Measurements from ENCODE around the gene ERBB4.

ERBB4 gene

DNA sequence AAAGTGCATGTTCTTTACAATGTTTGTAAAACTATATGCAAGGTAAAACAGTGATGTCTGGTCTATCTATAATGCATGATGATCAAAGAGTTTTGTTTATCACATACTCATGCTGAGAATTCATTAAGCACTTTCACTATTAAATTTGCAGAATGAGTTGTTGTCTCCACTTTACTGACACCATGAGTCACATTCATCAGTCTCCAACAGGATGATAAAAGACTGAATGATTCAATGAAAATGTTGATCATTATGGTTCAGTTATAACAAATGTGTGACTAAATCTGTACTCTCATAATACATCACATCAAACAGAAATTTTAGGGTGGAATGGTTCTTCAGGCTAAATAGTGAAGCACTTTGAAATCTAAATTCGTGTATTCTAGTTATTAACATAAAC lies 129.0 kb downstream of the ERBB4 start:
- no peaks in the 10 kb centered on the region for H3K36me3 ChIP-seq (ENCODE audit: control insufficient read depth, low read length)
- no peaks in the 10 kb centered on the region for H4K20me1 ChIP-seq (ENCODE audit: control insufficient read depth, insufficient read depth, low read depth, low read length)

DNA sequence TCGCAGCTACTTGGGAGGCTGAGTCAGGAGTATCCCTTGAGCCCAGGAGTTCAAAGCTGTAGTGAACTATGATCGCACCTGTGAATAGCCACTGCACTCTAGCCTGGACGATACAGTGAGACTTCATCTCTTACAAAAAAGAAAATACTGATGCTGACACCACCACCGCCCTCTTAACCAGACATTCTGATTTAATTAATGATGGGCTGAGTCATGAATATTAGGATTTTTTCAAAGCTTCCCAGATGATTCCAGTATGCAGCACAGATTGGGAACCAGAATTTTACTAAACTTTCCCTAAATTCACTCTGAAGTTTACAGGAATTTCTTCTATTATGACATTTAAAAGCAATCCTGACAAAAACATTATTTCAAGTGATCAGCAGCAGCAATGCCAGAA lies 130.1 kb downstream of the ERBB4 start:
- H3K9me2 ChIP-seq (replicated peaks; ENCODE audit: control insufficient read depth, low read length) = no peaks in the 10 kb centered on the region
- H3K27me3 ChIP-seq (ENCODE audit: control insufficient read depth, low read length) = no peaks in the 10 kb centered on the region
- no peaks in the 10 kb centered on the region for H3K9me3 ChIP-seq (ENCODE audit: control insufficient read depth, insufficient read depth, low read length)
- TF ChIP-seq, protein P1, sequence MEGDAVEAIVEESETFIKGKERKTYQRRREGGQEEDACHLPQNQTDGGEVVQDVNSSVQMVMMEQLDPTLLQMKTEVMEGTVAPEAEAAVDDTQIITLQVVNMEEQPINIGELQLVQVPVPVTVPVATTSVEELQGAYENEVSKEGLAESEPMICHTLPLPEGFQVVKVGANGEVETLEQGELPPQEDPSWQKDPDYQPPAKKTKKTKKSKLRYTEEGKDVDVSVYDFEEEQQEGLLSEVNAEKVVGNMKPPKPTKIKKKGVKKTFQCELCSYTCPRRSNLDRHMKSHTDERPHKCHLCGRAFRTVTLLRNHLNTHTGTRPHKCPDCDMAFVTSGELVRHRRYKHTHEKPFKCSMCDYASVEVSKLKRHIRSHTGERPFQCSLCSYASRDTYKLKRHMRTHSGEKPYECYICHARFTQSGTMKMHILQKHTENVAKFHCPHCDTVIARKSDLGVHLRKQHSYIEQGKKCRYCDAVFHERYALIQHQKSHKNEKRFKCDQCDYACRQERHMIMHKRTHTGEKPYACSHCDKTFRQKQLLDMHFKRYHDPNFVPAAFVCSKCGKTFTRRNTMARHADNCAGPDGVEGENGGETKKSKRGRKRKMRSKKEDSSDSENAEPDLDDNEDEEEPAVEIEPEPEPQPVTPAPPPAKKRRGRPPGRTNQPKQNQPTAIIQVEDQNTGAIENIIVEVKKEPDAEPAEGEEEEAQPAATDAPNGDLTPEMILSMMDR (IDR thresholded peaks at IDR 0.05; ENCODE audit: low read depth, low read length, poor library complexity, severe bottlenecking) = no peak
- TF ChIP-seq EZH2phosphoT487 (IDR thresholded peaks at IDR 0.05; ENCODE audit: borderline replicate concordance, low read length) = no peak
- no peaks in the 10 kb centered on the region for H3K36me3 ChIP-seq (ENCODE audit: control insufficient read depth, low read length)
- no peaks in the 10 kb centered on the region for H4K20me1 ChIP-seq (ENCODE audit: control insufficient read depth, insufficient read depth, low read depth, low read length)
- H3K4me3 ChIP-seq (ENCODE audit: low read length) = no peak overlapping the region
- no peak overlapping the region for H3K4me2 ChIP-seq (ENCODE audit: low read length)
- H3K4me1 ChIP-seq (ENCODE audit: control insufficient read depth, low read length) = no peaks in the 10 kb centered on the region
- no peaks in the 10 kb centered on the region for H3K79me2 ChIP-seq (ENCODE audit: control insufficient read depth, low read length)
- no peaks in the 10 kb centered on the region for H3F3A ChIP-seq (ENCODE audit: control insufficient read depth, insufficient read depth)
- H3K27ac ChIP-seq (ENCODE audit: low read depth, low read length) = no peak overlapping the region

More for the DNA sequence above, 129.0 kb downstream of the ERBB4 start:
- Histone ChIP-seq H3K27ac (ENCODE audit: low read depth, low read length) (no peak overlapping the region), H3K4me3 (ENCODE audit: low read length) (no peak overlapping the region), H3K4me1 (ENCODE audit: control insufficient read depth, low read length) (no peaks in the 10 kb centered on the region), H3K9me3 (ENCODE audit: control insufficient read depth, insufficient read depth, low read length) (no peaks in the 10 kb centered on the region), H3K79me2 (ENCODE audit: control insufficient read depth, low read length) (no peaks in the 10 kb centered on the region), H3K27me3 (ENCODE audit: control insufficient read depth, low read length) (no peaks in the 10 kb centered on the region), H3F3A (ENCODE audit: control insufficient read depth, insufficient read depth) (no peaks in the 10 kb centered on the region), H3K4me2 (ENCODE audit: low read length) (no peak overlapping the region), H3K9me2 (replicated peaks; ENCODE audit: control insufficient read depth, low read length) (no peaks in the 10 kb centered on the region)
- TF ChIP-seq EZH2phosphoT487 (IDR thresholded peaks at IDR 0.05; ENCODE audit: borderline replicate concordance, low read length) = no peak
- TF ChIP-seq, protein P1 (IDR thresholded peaks at IDR 0.05; ENCODE audit: low read depth, low read length, poor library complexity, severe bottlenecking) = no peak

DNA sequence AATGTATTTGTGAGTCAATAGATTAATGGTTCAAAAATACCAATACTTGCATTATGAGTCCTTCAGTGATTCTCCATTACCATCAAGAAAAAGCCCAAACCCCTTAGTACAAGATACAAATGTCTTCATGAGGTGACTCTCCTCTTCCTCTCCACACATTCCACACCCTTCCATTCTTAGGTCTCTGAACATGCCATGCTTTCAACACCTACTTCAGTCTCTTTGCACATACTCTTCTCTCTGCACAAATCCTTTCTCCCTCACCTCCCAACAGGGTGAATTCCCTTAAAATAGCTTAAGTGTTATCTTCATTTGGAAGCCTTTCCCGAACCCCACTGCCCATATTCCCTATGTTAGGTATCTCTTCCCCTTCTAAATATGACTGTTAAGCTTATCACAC lies 131.9 kb downstream of the ERBB4 start:
- Histone ChIP-seq H3K9me3 (ENCODE audit: control insufficient read depth, insufficient read depth, low read length) (no peaks in the 10 kb centered on the region), H3K4me2 (ENCODE audit: low read length) (no peak overlapping the region), H3K36me3 (ENCODE audit: control insufficient read depth, low read length) (no peaks in the 10 kb centered on the region), H3K79me2 (ENCODE audit: control insufficient read depth, low read length) (no peaks in the 10 kb centered on the region), H3K9me2 (replicated peaks; ENCODE audit: control insufficient read depth, low read length) (no peaks in the 10 kb centered on the region), H3K27ac (ENCODE audit: low read depth, low read length) (no peak overlapping the region), H4K20me1 (ENCODE audit: control insufficient read depth, insufficient read depth, low read depth, low read length) (no peaks in the 10 kb centered on the region), H3K4me1 (ENCODE audit: control insufficient read depth, low read length) (no peaks in the 10 kb centered on the region), H3F3A (ENCODE audit: control insufficient read depth, insufficient read depth) (no peaks in the 10 kb centered on the region), H3K4me3 (ENCODE audit: low read length) (no peak overlapping the region), H3K27me3 (ENCODE audit: control insufficient read depth, low read length) (no peaks in the 10 kb centered on the region)
- TF ChIP-seq EZH2phosphoT487 (IDR thresholded peaks at IDR 0.05; ENCODE audit: borderline replicate concordance, low read length) = no peak
- TF ChIP-seq, protein P1 (IDR thresholded peaks at IDR 0.05; ENCODE audit: low read depth, low read length, poor library complexity, severe bottlenecking) = no peak

DNA sequence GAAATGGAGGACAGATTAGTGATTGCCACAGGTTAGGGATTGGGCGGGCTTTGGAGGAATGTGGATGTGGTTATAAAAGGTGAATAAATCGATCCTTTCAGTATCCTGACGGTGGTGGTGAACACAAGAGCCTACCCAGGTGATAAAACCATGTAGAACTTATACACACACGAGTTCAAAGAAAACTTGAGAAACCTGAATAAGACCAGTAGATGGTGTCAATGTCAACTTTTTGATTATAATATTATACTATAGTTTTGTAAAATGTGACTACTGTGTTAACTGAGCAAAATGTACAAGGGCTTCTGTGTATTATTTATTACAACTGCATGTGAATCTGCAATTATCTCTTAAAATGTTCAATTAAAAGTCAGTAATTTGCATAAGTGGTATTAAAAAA lies 136.3 kb downstream of the ERBB4 start:
- no peak overlapping the region for H3K27ac ChIP-seq (ENCODE audit: low read depth, low read length)
- H3K27me3 ChIP-seq (ENCODE audit: control insufficient read depth, low read length) = no peaks in the 10 kb centered on the region
- no peaks in the 10 kb centered on the region for H3K9me3 ChIP-seq (ENCODE audit: control insufficient read depth, insufficient read depth, low read length)
- no peaks in the 10 kb centered on the region for H3K4me1 ChIP-seq (ENCODE audit: control insufficient read depth, low read length)
- no peak overlapping the region for H3K4me2 ChIP-seq (ENCODE audit: low read length)
- TF ChIP-seq, protein P1 (IDR thresholded peaks at IDR 0.05; ENCODE audit: low read depth, low read length, poor library complexity, severe bottlenecking) = no peak
- no peak for TF ChIP-seq EZH2phosphoT487 (IDR thresholded peaks at IDR 0.05; ENCODE audit: borderline replicate concordance, low read length)
- no peaks in the 10 kb centered on the region for H3K9me2 ChIP-seq (replicated peaks; ENCODE audit: control insufficient read depth, low read length)
- H4K20me1 ChIP-seq (ENCODE audit: control insufficient read depth, insufficient read depth, low read depth, low read length) = no peaks in the 10 kb centered on the region
- no peaks in the 10 kb centered on the region for H3F3A ChIP-seq (ENCODE audit: control insufficient read depth, insufficient read depth)
- no peak overlapping the region for H3K4me3 ChIP-seq (ENCODE audit: low read length)
- no peaks in the 10 kb centered on the region for H3K36me3 ChIP-seq (ENCODE audit: control insufficient read depth, low read length)
- H3K79me2 ChIP-seq (ENCODE audit: control insufficient read depth, low read length) = no peaks in the 10 kb centered on the region

Measured in DOHH2 (cell line).